ENCODE data around the gene LPA.
"Not testable (repeated sequence)": the region's sequence is repeated elsewhere in the genome, so short reads cannot be mapped to it uniquely, and the experiment has no call there.

The LPA gene

GRCh38 chr6:160664198-160664597 lies at the start of gene LPA:
TSS of gene LPA (minus strand) at chr6:160664275. CDS start at chr6:160664214, 61 bp downstream.
- not testable (repeated sequence) for DNase-seq

DNA sequence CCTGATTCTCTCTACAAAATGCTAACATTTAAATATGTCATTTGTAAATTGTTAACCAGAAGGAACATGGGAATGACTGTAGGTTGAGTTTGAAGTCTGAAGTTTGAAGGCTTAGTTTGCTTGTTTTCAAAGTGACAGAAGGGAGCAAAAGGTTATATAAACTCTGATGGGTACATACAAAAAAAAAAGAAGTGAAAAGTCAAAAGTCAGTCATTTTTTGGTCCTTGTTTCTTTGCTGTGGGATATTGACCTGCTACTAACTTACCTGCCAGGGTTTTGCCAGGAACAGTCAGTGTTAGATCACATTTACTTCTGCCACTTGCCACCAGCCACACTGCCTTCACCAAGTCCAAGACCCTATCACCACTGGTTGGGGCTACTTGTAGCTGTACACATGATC lies 44.9 kb upstream of the LPA start:
- not testable (repeated sequence) for DNase-seq

GRCh38 chr6:160704688-160705087 lies 40.6 kb upstream of the LPA start:
- DNase-seq = not testable (repeated sequence)

DNA sequence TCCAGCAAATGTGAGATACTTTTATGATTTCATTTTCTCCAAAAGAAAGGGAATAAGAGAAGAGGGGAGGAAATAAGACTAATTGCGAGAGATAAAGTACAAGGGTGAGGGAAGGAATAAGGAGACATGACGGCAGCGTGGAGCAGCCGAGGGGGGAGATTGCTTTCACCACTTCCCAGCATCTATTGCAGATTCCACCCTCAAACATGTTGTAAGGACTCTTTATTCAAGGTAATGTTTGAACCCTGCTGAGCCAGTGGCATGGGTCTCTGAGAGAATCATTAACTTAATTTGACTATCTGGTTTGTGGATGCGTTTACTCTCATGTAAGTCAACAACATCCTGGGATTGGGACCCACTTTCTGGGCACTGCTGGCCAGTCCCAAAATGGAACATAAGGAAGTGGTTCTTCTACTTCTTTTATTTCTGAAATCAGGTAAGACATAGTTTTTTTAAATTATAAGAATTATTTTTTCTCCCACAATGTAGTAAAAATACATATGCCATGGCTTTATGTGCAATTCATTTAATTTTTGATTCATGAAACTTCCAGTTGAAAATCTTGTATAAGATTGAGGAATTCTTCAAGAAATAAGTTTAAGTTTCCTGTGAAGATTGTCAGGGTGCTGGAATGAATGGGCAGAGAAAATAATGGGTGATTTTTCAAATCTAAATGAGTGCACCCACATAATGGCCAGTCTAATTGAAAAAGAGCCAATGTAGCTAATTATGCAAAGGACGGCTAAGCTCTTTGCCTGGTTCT lies 38.0 kb upstream of the LPA start, which contains the start of gene PLG:
Gene PLG (plus strand): TSS at position 327 of the 763 bp plus-strand sequence. CDS start 61 bp downstream, at position 388.
- DNase-seq = not testable (repeated sequence)

DNA sequence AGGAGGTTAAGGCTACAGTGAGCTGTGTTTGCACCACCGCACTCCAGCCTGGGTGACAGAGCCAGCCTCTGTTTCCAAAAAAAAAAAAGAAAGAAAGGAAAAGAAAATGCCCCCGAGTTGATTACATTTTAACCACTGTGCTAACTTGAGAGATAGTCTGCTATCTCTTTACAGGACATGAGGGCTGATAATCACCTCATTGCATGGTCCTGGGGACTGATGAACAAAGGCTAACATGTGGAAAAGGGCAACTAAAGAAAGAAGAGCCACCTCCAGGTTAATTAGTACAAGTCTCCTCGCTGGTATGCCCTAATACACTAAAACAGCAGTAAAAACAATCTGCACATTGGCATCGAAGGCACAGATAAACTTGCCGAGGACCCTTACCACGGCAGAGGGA lies 33.8 kb upstream of the LPA start:
- DNase-seq = no peak

- not testable (repeated sequence) for DNase-seq
Measured at GRCh38 chr6:160696884-160697283, 32.8 kb upstream of the LPA start.

DNA sequence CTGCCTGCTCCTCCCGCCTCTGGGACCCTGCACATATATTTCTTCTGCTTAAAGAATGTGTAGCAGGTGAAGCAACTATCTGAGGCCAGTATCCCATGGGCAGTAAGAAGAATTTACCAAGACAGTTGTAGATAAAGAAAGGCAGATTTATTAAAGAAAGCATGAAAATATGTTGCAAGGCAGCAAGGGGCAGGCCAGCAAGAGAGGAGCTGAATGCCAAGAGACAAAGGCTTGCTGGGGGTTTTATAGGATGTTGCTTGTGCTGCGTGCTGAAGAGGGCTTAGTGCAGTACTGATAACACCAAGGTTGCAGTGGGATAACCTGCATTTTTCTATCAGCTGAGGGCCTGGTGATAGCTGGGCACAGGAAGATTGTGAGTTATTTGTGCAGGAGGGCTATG lies 31.5 kb upstream of the LPA start:
- DNase-seq = not testable (repeated sequence)

DNA sequence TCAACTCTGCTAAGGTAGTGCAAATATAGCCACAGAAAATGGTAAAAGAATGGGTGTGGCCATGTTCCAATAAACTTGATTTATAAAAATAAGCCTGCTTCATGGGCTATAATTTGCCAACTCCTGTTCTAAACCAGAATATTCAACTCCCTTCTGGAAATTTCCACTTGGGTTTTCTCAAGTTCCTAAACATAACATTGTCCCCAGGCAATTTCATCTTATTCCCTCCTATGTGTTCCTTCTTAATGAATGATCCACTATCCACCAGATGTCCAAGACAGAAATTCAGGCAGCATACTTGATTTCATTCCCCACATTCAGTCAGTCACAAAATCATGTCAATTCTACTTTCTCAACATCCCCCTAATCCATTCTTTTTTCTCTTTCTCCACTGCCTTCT lies 30.9 kb upstream of the LPA start:
- not testable (repeated sequence) for DNase-seq

- DNase-seq = no peak
Measured at GRCh38 chr6:160692369-160692959, 28.4 kb upstream of the LPA start.

GRCh38 chr6:160691617-160692016 lies 27.5 kb upstream of the LPA start:
- no peak for DNase-seq

DNA sequence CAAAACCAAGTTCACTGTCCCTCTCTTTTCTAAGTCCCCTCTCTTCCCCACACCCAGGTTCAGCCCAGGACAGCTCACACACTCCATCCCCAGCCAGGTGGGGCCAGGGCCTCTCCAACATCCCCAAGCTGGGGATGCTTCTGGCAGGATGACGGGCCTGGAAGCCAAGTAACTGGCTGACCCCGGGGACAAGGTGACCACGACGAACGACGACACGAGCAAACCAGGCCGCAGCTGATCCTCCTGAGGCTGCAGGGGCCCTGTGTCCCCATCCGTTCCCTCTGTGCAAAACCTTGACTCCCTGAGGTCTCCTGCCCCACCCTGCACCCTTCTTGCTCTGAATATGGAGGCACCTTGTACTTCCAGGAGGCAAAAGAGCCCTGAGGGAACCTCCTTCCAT lies 26.4 kb upstream of the LPA start:
- DNase-seq = no peak

DNA sequence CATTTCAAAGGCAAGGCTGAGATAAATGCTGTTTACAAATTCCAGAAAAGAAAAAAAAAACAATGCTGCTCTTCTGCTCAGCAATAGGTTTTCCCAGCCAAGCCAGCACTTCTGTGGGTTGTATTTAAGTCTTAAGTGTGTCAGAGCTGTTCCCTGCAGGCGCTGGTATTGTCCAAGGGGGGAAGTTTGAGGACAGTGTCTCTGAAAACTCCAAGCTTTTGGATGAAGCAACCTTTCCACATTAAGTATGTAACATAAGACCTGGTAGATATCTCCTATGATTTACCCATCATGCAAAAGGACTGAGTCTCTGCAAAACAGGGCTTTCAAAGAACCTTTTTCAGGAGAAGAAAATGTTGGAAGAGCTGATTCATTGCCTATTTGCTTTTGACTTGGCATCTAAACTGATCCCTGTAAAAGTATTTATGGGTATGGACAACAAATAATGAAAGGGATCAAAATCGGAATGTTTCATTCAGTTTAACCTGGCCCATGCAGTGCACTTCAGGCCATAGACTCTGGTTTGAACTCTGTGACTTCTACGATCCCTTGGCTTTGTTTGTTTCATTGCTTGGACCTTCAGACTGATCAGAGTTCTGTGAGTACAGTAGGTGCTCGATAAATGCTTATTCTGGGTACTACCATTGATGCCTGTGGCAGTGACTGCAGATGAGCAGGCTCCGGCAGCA lies 21.8 kb upstream of the LPA start:
- DNase-seq = no peak

GRCh38 chr6:160685101-160685761 lies 21.2 kb upstream of the LPA start:
- not testable (repeated sequence) for DNase-seq

DNA sequence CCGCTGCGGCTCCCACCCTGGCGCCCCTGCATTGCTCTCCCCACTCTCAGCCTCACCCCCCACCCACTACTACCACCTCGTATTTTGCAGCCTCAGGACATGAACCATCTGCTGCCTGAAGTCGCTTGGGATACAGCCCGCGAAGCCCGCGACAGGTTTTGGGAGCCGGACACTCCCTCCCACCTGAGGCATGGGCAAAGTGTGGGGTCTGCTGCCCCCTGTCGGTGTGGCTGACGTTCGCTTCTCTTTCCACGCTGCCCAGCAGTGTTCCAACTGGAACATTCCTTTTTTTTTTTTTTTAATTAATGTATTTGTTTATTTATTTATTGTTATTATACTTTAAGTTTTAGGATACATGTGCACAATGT lies 15.3 kb upstream of the LPA start:
- no peak for DNase-seq

DNA sequence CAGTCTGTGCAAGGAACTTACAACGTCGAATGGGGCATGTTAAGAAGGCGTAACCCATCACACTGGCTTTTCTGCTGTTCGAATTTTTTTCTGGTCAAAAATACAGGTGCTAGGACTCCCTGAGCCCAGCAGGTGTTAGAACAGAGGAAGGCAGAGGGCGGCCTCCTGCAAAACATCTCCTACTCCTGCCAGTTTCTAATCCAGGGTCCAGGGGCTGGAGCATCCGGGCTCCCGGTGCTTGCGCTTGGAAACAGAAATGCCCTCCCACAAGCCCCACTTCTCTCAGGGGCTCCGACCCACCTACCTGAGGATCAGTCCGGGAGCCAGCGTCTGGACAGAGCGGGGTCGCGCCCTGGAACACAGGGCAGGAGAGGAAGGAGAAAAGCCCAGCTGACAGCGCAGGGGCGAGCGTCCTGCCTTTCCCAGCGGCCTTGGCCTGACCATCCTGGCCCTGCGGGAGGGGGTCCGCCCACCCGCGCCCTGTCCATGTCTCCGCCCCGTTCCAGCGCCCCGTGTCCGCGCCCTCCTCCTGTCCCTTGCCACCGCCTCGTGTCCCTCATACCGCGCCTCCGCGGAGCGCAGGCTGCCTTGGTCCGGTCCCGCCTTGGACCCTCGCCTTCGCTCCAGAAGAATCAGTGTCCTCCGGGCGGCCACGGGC lies 14.8 kb upstream of the LPA start:
- DNase-seq = no peak

GRCh38 chr6:160678230-160678629 lies 14.2 kb upstream of the LPA start:
- no peak for DNase-seq

GRCh38 chr6:160676418-160676817 lies 12.3 kb upstream of the LPA start:
- not testable (repeated sequence) for DNase-seq

- no peak for DNase-seq
Measured at GRCh38 chr6:160668589-160668988, 4.5 kb upstream of the LPA start.

GRCh38 chr6:160667639-160668481 lies 3.8 kb upstream of the LPA start:
- no peak for DNase-seq

DNA sequence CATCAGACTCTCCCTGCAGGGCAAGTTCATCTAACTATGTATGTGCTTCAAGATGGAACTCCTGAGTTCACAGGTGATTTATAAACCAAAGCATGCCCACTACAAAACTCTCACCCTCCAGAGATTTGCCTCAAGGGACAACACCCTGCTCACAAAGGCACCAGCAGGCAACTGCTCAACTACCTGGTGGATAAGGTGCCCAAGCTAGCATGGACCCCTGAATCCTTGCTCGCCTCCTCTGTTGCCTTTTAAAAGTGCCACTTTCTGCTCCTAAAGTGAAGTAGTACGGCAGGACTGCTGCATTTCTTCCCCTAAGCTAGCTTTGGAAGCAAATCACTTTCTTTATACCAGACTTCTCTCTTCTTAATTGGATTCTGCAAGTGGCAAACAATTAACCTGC lies 1.2 kb downstream of the LPA start:
- DNase-seq = no peak

GRCh38 chr6:160662429-160662828 lies 1.6 kb downstream of the LPA start:
- no peak for DNase-seq

DNA sequence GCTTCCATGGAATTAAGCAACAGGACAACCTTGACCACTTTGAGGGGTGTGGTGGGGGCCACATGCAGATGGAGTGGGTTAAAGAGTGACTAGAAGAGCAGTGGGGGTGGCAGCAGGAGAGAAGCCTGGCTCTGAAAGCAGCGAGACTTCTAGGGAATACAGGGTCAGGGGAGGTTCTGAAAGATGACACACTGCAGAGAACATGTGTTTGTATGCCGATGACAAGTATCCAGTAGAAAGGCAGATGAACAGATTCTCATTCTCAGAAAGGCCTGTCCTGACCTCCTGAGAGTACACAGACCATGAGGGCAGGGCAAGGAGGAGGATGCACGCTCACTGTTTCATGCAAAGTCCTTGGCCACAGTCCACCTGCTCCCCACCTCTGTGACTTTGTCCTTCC lies 2.9 kb downstream of the LPA start:
- no peak for DNase-seq
